Testis (tissue), 3 donors: ENCODE results near the gene SH3RF3. TPM values are rescaled to one million over a fixed set of nuclear protein-coding genes. Genes with fewer than 3 reads are reported as not detected.

Source experiments
- DNase-seq: peaks from one replicate; pipeline ENCODE4 v3.0.0-alpha.2; 2019
- H3K27ac ChIP-seq, 2 donors: fragments of 200-600 bp; sonication (generic); one replicate each; pipeline ENCODE4 v1.5.1; 2019
- H3K27me3 ChIP-seq: fragments of 200-600 bp; sonication (generic); one replicate; pipeline ENCODE4 v1.5.1; 2019
- H3K36me3 ChIP-seq: fragments of 200-600 bp; sonication (generic); one replicate; pipeline ENCODE4 v1.5.1; 2017; ENCODE audit warnings: low read depth; ENCODE audit errors: missing control alignments
- H3K4me1 ChIP-seq: fragments of 200-600 bp; sonication (generic); one replicate; pipeline ENCODE4 v1.5.1; 2019
- H3K4me3 ChIP-seq, 2 donors: fragments of 200-600 bp; sonication (generic); one replicate each; pipeline ENCODE4 v1.5.1; 2017 to 2019
- H3K9me3 ChIP-seq: fragments of 200-600 bp; sonication (generic); one replicate; pipeline ENCODE4 v1.5.1; 2017
- POLR2A ChIP-seq: fragments of 450-650 bp; IDR thresholded peaks from one replicate; pipeline ENCODE4 v1.6.1; 2017; ENCODE audit warnings: antibody characterized with exemption, mild to moderate bottlenecking, moderate library complexity
- WGBS, 2 donors: methylation state at CpG; one replicate each; pipeline ENCODE4 v1.1.5; 2018; 5-methylcytosine and 5-hydroxymethylcytosine counted together
- intact Hi-C: fragments of 100-400 bp; cut with DNase I; formaldehyde crosslinking; loops from one replicate; pipeline ENCODE4 v1.15.1; 2023; ENCODE audit warnings: low total_unique reads
- polyA plus RNA-seq: library from polyadenylated mRNA; stranded (reverse); fragments of 350-450 nt; fragmentation: Illumina TruSeq; extraction: RNeasy Lipid Tissue Mini Kit (QIAGEN cat#74804); gene quantifications from one replicate; pipeline ENCODE4 v1.2.3, GENCODE V29; 2014; ENCODE audit warnings: low read depth, low replicate concordance; ENCODE audit not compliant: insufficient read depth
- total RNA-seq, 2 donors: library from RNA; depleted of rRNA; stranded (reverse); fragments of >200 nt; gene quantifications; one replicate each; pipeline ENCODE4 v1.2.3, GENCODE V29; 2016
- TF ChIP-seq, protein P1 (sequence below), 3 experiments: fragments of 450-650 bp in 2 of 3; fragments of 200-600 bp in 1 of 3; sonication (generic) in 1 of 3; IDR thresholded peaks; one replicate each; pipeline ENCODE4 v1.5.1; 2016 to 2019; ENCODE audit warnings: antibody characterized with exemption in 3 of 3, mild to moderate bottlenecking in 2 of 3, moderate library complexity in 1 of 3

The SH3RF3 gene
- total and polyA plus RNA-seq, 3 donors from 2014 or later: 9.3 to 20.1 (median 16.5) TPM

DNA sequence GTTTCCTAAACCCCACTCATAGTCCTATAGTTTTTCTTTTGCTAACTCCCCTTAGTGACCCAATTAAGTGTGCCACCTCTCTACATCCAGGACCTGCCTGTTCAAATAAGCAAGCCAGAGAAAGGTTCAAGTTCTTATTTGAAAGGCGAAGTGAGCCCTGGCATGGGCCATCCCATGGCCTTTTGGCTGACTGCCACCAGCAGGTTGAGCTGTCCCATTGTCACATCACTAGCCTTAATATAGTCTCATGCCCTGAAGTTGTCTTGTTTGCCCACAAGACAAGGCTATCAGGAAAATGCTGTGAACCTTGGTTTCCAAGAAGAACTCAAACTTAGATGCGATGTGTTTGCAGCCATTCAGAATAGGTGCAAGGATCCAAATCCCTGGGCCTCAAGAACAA, 158.8 kb downstream of the SH3RF3 start:
- intact Hi-C loops: no loop called here
- Histone ChIP-seq H3K9me3 (no peaks in the 10 kb centered on the region), H3K4me1 (no peaks in the 10 kb centered on the region), H3K27ac (no peak overlapping the region), H3K27me3 (no peaks in the 10 kb centered on the region), H3K4me3 (no peak overlapping the region), H3K36me3 (no peaks in the 10 kb centered on the region)
- DNase-seq: no peak
- 100% methylated on average over 2 of the region's 2 CpGs for WGBS, 2 donors
- TF ChIP-seq POLR2A: no peak
- TF ChIP-seq, protein P1, sequence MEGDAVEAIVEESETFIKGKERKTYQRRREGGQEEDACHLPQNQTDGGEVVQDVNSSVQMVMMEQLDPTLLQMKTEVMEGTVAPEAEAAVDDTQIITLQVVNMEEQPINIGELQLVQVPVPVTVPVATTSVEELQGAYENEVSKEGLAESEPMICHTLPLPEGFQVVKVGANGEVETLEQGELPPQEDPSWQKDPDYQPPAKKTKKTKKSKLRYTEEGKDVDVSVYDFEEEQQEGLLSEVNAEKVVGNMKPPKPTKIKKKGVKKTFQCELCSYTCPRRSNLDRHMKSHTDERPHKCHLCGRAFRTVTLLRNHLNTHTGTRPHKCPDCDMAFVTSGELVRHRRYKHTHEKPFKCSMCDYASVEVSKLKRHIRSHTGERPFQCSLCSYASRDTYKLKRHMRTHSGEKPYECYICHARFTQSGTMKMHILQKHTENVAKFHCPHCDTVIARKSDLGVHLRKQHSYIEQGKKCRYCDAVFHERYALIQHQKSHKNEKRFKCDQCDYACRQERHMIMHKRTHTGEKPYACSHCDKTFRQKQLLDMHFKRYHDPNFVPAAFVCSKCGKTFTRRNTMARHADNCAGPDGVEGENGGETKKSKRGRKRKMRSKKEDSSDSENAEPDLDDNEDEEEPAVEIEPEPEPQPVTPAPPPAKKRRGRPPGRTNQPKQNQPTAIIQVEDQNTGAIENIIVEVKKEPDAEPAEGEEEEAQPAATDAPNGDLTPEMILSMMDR (IDR thresholded peaks at IDR 0.05): no peak

DNA sequence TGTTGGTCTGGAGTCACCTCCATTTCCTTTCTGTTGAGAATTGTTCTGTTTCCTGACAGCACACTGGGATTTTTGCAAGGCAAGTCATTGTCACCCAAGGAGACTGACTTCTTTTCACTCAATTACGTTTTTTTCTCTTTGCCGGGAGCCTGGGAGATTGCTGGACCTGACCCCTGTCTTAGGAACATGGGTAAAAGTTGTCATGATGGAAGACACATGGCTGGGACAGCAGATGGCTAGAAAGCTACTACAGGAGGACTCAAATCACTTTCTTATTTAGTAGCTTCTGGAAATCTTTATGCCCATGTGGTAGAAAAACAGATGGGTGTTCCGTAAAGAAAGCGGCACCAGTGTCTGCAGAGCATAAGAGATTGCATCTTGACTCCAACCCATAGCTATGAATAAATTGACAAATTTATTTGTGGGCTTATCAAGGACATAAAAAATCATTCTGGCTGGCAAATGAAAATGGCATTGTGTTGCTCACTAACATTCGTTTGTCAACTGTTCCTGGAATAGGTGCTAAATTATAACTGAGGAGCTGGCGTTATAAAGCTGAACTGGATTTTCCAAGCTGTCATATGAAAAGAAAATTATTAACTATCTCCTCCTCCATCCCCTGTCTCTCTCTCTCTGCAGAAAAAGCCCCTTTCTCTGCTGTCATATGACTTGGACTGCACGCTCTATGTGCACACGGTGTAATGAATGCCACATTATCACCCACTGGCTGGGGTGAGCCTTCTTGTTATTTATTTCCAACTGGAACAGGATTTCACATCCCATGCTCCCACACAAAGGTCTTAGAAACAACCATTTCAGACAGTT, 159.8 kb downstream of the SH3RF3 start:
- H3K36me3 ChIP-seq: no peaks in the 10 kb centered on the region
- H3K27ac ChIP-seq: no peak overlapping the region
- no peaks in the 10 kb centered on the region for H3K4me1 ChIP-seq
- H3K9me3 ChIP-seq: no peaks in the 10 kb centered on the region
- intact Hi-C loops: no loop called here
- TF ChIP-seq, protein P1 (IDR thresholded peaks at IDR 0.05): no peak
- no peak for TF ChIP-seq POLR2A
- DNase-seq: no peak
- H3K4me3 ChIP-seq: no peak overlapping the region
- 89 to 94% methylated on average over 8 of the region's 8 CpGs for WGBS, 2 donors
- H3K27me3 ChIP-seq: no peaks in the 10 kb centered on the region

DNA sequence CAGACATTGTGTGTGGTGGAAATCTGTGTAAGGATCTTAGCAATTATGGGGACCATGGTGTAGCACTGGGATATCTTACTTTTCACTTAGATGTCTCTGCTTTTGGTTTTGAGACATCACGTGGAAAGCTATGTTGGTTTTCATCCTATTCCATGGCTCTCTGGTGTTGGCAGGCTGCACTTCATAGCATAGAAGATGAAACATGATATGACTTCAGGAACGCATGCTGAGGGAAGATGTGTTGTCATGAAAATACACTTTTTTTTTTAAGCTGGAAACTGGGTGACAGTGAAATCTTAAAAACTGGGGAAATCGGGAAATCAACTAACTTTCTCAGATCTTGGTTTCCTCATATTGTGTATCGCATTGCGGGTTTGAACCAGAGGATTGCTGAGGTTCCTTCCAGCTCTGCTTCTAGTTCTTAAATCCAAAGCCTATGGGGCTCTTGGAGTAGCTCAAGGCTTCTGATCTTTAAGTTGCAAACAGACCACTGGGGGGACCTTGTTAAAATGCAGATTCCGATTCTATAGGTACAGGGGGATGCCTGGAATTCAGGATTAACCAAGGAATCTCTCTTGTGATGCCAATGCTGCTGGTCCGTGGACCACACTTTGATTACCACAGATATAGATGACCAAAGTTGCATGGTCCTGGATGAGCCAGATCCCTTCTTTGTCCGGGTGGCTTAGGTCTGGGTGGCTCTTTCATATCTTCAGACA, 160.7 kb downstream of the SH3RF3 start:
- TF ChIP-seq POLR2A: no peak
- Histone ChIP-seq H3K36me3 (no peaks in the 10 kb centered on the region), H3K27me3 (no peaks in the 10 kb centered on the region), H3K4me3 (no peak overlapping the region), H3K4me1 (no peaks in the 10 kb centered on the region), H3K9me3 (no peaks in the 10 kb centered on the region), H3K27ac (no peak overlapping the region)
- WGBS, 2 donors: 88 to 92% methylated on average over 8 of the region's 8 CpGs
- DNase-seq: no peak
- intact Hi-C loops: no loop called here

DNA sequence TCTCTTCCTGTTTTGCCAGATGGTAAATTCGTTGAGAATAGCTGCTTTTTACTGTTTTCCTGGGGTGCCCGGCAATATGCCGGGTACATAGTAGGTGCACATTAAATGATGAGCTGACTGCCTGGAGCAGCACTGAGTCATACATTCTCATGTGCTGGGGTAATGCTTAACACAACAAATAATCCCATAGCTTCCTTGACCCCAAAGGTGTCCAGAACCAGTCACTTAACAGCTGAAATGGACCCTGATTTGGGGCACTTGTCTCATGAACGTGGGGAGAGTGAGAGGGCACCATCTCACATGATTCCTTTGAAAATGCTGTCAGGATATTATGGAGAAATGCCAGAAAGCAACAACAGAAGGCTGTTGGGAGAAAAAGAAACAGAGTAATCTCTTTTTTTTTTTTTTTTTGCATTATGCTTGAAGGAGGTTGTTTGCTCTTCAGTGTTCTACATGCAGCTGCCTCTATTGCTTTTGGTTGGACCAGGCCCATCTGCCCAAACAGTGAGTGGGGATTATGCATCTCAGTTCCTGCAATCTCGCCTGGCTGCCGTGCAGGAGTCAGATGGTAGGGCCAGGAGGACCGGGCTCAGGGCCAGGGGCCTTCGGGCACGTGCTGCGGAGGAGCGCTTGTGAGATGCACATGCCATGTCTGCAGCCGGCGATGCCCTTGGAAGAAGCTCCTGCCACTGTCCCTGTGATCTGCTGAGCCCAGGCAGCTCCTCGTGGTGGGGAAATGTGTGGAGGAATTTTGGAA, 162.1 kb downstream of the SH3RF3 start:
- DNase-seq: peak; percentile 34
- H3K27ac ChIP-seq: no peak overlapping the region
- TF ChIP-seq, protein P1 (IDR thresholded peaks at IDR 0.05): no peak
- TF ChIP-seq POLR2A: no peak
- no peaks in the 10 kb centered on the region for H3K9me3 ChIP-seq
- no peaks in the 10 kb centered on the region for H3K27me3 ChIP-seq
- intact Hi-C loops: no loop called here
- no peak overlapping the region for H3K4me3 ChIP-seq
- H3K4me1 ChIP-seq: no peaks in the 10 kb centered on the region
- WGBS, 2 donors: 61 to 67% methylated on average over 10 to 14 of the region's 14 CpGs
- no peaks in the 10 kb centered on the region for H3K36me3 ChIP-seq

DNA sequence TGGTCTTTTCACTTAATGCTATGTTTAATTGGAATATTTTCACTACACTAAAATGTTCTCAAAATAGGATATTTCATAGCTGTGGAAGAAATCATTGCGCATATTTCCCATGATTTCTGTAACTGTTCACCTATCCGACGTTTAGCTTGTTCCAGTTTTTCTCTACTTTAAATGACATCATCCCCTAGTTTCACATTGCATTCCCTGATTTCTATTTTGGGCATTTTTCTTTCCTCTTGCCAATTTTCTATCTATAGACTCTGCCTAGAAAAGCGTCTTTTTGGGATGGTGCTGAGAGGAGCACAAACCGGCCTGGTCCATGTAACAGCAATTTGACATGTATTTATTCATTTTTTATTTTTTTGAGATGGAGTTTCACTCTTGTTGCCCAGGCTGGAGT, 163.4 kb downstream of the SH3RF3 start:
- Histone ChIP-seq H3K9me3 (no peaks in the 10 kb centered on the region), H3K4me3 (no peak overlapping the region), H3K27ac (no peak overlapping the region), H3K27me3 (no peaks in the 10 kb centered on the region), H3K36me3 (no peaks in the 10 kb centered on the region), H3K4me1 (no peaks in the 10 kb centered on the region)
- DNase-seq: no peak
- intact Hi-C loops: no loop called here
- WGBS, 2 donors: 81 to 87% methylated on average over 5 of the region's 5 CpGs
- TF ChIP-seq, protein P1 (IDR thresholded peaks at IDR 0.05): no peak
- TF ChIP-seq POLR2A: no peak
